ENCODE results near the gene PRRC2B. TPM values are rescaled to one million over a fixed set of nuclear protein-coding genes. Genes with fewer than 3 reads are reported as not detected.

PRRC2B gene
- total and polyA plus RNA-seq, 2 experiments from 2014 or later: 45.0 to 193 TPM

DNA sequence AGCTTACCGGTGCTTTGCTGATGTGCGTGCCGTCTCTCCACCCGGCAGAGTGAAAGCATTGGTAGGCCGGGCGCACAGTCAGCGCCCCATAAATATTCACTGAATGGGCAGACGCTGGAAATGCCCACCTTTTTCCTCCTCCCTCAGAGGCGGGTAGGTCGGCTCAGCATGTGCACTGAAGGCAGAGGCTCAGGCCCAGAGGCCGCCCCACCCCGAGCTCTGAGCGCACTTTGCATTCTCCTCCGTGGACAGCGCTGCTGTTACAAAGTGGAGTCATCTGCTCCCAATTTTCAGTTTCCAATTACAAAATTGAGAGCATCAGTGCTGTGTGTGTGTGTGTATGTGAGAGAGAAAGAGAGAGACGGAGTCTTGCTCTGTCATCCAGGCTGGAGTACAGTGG, 126.6 kb downstream of the PRRC2B start (continued):
- TF ChIP-seq, protein P1, sequence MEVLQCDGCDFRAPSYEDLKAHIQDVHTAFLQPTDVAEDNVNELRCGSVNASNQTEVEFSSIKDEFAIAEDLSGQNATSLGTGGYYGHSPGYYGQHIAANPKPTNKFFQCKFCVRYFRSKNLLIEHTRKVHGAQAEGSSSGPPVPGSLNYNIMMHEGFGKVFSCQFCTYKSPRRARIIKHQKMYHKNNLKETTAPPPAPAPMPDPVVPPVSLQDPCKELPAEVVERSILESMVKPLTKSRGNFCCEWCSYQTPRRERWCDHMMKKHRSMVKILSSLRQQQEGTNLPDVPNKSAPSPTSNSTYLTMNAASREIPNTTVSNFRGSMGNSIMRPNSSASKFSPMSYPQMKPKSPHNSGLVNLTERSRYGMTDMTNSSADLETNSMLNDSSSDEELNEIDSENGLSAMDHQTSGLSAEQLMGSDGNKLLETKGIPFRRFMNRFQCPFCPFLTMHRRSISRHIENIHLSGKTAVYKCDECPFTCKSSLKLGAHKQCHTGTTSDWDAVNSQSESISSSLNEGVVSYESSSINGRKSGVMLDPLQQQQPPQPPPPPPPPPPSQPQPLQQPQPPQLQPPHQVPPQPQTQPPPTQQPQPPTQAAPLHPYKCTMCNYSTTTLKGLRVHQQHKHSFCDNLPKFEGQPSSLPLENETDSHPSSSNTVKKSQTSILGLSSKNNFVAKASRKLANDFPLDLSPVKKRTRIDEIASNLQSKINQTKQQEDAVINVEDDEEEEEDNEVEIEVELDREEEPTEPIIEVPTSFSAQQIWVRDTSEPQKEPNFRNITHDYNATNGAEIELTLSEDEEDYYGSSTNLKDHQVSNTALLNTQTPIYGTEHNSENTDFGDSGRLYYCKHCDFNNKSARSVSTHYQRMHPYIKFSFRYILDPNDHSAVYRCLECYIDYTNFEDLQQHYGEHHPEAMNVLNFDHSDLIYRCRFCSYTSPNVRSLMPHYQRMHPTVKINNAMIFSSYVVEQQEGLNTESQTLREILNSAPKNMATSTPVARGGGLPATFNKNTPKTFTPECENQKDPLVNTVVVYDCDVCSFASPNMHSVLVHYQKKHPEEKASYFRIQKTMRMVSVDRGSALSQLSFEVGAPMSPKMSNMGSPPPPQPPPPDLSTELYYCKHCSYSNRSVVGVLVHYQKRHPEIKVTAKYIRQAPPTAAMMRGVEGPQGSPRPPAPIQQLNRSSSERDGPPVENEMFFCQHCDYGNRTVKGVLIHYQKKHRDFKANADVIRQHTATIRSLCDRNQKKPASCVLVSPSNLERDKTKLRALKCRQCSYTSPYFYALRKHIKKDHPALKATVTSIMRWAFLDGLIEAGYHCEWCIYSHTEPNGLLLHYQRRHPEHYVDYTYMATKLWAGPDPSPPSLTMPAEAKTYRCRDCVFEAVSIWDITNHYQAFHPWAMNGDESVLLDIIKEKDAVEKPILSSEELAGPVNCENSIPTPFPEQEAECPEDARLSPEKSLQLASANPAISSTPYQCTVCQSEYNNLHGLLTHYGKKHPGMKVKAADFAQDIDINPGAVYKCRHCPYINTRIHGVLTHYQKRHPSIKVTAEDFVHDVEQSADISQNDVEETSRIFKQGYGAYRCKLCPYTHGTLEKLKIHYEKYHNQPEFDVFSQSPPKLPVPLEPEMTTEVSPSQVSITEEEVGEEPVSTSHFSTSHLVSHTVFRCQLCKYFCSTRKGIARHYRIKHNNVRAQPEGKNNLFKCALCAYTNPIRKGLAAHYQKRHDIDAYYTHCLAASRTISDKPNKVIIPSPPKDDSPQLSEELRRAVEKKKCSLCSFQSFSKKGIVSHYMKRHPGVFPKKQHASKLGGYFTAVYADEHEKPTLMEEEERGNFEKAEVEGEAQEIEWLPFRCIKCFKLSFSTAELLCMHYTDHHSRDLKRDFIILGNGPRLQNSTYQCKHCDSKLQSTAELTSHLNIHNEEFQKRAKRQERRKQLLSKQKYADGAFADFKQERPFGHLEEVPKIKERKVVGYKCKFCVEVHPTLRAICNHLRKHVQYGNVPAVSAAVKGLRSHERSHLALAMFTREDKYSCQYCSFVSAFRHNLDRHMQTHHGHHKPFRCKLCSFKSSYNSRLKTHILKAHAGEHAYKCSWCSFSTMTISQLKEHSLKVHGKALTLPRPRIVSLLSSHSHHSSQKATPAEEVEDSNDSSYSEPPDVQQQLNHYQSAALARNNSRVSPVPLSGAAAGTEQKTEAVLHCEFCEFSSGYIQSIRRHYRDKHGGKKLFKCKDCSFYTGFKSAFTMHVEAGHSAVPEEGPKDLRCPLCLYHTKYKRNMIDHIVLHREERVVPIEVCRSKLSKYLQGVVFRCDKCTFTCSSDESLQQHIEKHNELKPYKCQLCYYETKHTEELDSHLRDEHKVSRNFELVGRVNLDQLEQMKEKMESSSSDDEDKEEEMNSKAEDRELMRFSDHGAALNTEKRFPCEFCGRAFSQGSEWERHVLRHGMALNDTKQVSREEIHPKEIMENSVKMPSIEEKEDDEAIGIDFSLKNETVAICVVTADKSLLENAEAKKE (CRISPR knock-in tag; IDR thresholded peaks at IDR 0.05): no peak

DNA sequence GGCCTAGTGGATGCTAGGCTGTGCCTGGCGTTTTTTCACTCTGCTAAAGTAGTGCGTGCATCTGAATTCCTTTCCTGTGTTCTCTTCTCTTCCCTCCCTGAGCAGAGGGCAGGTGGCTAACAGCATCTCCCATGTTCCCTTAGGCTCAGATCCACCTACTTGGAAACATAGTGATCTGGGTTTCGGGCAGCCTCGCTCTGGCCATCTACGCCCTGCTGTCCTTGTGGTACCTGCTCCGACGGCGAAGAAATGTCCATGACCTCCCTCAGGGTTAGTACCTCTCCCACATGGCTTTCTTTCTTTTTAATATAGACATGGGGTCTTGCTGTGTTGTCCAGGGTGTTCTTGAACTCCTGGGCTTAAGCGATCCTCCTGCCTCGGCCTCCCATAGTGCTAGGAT, 127.3 kb downstream of the PRRC2B start:
- H3K79me2 ChIP-seq (replicated peaks; ENCODE audit: insufficient read depth): no peaks in the 10 kb centered on the region
- no peaks in the 10 kb centered on the region for H3K4me1 Mint-ChIP-seq
- no peaks in the 10 kb centered on the region for H3K9me2 ChIP-seq (ENCODE audit: insufficient read depth)
- H3K9me3 Mint-ChIP-seq: no peaks in the 10 kb centered on the region
- H2AFZ ChIP-seq: no peak overlapping the region
- no peaks in the 10 kb centered on the region; the same call in 1 of the 2 replicates for H4K20me1 ChIP-seq (replicated peaks; ENCODE audit: insufficient read depth)
- no peak for ATAC-seq
- H3K4me2 ChIP-seq: no peak overlapping the region
- peaks cover 9% of the 10 kb centered on the region; the same call in 1 of the 2 replicates for H3F3A ChIP-seq (replicated peaks; ENCODE audit: low read depth)
- H3K4me1 ChIP-seq (ENCODE audit: insufficient read depth): no peaks in the 10 kb centered on the region
- H3K27me3 ChIP-seq (ENCODE audit: insufficient read depth): no peaks in the 10 kb centered on the region
- H3K27me3 Mint-ChIP-seq (ENCODE audit: insufficient read depth, low read depth, poor library complexity): peaks cover 17% of the 10 kb centered on the region
- no peak overlapping the region for H3K4me3 ChIP-seq
- no peak overlapping the region for H3K27ac ChIP-seq (ENCODE audit: low read depth)
- H3K27ac Mint-ChIP-seq: no peak overlapping the region
- H3K4me3 Mint-ChIP-seq: no peak overlapping the region
- peaks cover 64% of the 10 kb centered on the region for H3K36me3 Mint-ChIP-seq (ENCODE audit: low read depth)
- peaks cover 8% of the 10 kb centered on the region for H3K36me3 ChIP-seq (ENCODE audit: insufficient read depth)
- DNase-seq (ENCODE audit: low spot score): no peak
- TF ChIP-seq, protein P2, sequence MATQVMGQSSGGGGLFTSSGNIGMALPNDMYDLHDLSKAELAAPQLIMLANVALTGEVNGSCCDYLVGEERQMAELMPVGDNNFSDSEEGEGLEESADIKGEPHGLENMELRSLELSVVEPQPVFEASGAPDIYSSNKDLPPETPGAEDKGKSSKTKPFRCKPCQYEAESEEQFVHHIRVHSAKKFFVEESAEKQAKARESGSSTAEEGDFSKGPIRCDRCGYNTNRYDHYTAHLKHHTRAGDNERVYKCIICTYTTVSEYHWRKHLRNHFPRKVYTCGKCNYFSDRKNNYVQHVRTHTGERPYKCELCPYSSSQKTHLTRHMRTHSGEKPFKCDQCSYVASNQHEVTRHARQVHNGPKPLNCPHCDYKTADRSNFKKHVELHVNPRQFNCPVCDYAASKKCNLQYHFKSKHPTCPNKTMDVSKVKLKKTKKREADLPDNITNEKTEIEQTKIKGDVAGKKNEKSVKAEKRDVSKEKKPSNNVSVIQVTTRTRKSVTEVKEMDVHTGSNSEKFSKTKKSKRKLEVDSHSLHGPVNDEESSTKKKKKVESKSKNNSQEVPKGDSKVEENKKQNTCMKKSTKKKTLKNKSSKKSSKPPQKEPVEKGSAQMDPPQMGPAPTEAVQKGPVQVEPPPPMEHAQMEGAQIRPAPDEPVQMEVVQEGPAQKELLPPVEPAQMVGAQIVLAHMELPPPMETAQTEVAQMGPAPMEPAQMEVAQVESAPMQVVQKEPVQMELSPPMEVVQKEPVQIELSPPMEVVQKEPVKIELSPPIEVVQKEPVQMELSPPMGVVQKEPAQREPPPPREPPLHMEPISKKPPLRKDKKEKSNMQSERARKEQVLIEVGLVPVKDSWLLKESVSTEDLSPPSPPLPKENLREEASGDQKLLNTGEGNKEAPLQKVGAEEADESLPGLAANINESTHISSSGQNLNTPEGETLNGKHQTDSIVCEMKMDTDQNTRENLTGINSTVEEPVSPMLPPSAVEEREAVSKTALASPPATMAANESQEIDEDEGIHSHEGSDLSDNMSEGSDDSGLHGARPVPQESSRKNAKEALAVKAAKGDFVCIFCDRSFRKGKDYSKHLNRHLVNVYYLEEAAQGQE (IDR thresholded peaks at IDR 0.05; ENCODE audit: unreplicated experiment): no peak
- TF ChIP-seq STAT1 (IDR thresholded peaks at IDR 0.05; ENCODE audit: unreplicated experiment) (no peak), ZNF331 (CRISPR knock-in tag; IDR thresholded peaks at IDR 0.05; ENCODE audit: low read depth) (no peak)
- TF ChIP-seq, protein P3, sequence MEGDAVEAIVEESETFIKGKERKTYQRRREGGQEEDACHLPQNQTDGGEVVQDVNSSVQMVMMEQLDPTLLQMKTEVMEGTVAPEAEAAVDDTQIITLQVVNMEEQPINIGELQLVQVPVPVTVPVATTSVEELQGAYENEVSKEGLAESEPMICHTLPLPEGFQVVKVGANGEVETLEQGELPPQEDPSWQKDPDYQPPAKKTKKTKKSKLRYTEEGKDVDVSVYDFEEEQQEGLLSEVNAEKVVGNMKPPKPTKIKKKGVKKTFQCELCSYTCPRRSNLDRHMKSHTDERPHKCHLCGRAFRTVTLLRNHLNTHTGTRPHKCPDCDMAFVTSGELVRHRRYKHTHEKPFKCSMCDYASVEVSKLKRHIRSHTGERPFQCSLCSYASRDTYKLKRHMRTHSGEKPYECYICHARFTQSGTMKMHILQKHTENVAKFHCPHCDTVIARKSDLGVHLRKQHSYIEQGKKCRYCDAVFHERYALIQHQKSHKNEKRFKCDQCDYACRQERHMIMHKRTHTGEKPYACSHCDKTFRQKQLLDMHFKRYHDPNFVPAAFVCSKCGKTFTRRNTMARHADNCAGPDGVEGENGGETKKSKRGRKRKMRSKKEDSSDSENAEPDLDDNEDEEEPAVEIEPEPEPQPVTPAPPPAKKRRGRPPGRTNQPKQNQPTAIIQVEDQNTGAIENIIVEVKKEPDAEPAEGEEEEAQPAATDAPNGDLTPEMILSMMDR (conservative IDR thresholded peaks at IDR 0.05; ENCODE audit: low read depth in 2 of 2): no peak
